Omental fat pad (tissue), 4 donors: ENCODE measurements around the gene C13orf46. TPM values are rescaled to one million over a fixed set of nuclear protein-coding genes. Genes with fewer than 3 reads are reported as not detected.
A peak's percentile ranks its signal among the peaks of the same experiment; 100 is the strongest.

Experiments used
- ATAC-seq: fragments of 150-250 bp; one replicate; pipeline ENCODE4 v1.9.1; 2016; ENCODE audit warnings: mild to moderate bottlenecking, moderate library complexity; ENCODE audit not compliant: low FRiP score
- DNase-seq: peaks from one replicate; pipeline ENCODE4 v3.0.0-alpha.2; 2019; ENCODE audit warnings: low spot score
- total RNA-seq, 4 donors: library from RNA; depleted of rRNA; stranded (reverse); fragments of >200 nt; gene quantifications; one replicate each; pipeline ENCODE4 v1.1.0, GENCODE V29; 2016
- TF ChIP-seq, protein P1 (sequence below), 3 donors: fragments of 450-650 bp; IDR thresholded peaks; one replicate each; pipeline ENCODE4 v1.5.1; 2016 to 2017; ENCODE audit warnings: antibody characterized with exemption in 3 of 3, mild to moderate bottlenecking in 3 of 3, moderate library complexity in 2 of 3

C13orf46 gene
- total RNA-seq, 4 donors from 2014 or later: 0.13 to 6.9 (median 1.6) TPM

DNA sequence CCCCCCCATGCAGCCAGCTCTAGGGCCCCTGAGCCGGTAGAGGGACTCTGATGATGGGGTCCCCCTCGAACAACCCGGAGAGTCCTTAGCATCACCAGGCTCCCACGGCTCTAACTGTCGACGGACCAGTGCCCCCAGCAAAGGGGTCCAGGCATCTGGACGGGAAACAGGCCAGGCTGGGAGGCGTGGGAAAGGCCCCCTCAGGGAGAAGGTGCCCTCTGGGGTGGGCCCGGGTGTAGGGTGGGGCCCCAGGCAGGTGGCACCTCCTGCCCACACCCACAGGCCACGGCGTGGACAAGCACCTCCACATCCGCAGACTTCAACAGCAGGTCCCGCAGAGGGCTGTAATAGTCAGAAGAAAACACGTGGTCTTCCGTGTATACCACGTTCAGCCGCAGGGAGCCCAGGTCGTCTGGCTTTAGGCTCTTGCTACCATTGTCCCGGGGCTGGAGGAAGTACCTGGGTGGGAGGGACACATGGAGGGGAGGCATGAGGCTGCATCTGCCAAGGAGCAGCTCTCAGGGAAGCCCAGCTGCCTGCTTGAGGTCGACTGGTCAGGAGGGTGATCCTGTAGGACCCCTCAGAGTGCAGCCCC lies 44.7 kb upstream of the C13orf46 start:
- ATAC-seq: no peak
- TF ChIP-seq, protein P1, sequence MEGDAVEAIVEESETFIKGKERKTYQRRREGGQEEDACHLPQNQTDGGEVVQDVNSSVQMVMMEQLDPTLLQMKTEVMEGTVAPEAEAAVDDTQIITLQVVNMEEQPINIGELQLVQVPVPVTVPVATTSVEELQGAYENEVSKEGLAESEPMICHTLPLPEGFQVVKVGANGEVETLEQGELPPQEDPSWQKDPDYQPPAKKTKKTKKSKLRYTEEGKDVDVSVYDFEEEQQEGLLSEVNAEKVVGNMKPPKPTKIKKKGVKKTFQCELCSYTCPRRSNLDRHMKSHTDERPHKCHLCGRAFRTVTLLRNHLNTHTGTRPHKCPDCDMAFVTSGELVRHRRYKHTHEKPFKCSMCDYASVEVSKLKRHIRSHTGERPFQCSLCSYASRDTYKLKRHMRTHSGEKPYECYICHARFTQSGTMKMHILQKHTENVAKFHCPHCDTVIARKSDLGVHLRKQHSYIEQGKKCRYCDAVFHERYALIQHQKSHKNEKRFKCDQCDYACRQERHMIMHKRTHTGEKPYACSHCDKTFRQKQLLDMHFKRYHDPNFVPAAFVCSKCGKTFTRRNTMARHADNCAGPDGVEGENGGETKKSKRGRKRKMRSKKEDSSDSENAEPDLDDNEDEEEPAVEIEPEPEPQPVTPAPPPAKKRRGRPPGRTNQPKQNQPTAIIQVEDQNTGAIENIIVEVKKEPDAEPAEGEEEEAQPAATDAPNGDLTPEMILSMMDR (IDR thresholded peaks at IDR 0.05): no peak
- no peak for DNase-seq

DNA sequence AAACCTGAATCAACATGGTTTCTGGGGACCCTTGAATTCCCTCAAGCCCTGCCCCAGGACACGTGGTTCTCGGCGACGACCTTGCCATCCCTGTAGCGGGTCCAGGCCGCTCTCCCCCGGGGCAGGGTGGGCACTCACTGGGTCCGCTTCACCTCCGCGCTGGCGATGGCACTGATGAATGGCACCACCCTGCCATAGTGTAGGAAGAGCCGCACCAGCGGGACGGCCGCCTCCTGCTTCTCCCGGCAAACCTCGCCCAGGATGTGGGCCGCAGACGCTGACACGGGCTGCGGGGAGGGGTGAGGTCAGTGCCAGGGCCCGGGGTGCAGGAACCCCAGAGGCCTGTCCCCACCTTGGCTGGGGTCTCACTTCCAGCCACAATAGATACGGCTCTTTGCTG lies 44.1 kb upstream of the C13orf46 start:
- ATAC-seq (no peak), DNase-seq (no peak)
- TF ChIP-seq, protein P1 (IDR thresholded peaks at IDR 0.05): no peak

DNA sequence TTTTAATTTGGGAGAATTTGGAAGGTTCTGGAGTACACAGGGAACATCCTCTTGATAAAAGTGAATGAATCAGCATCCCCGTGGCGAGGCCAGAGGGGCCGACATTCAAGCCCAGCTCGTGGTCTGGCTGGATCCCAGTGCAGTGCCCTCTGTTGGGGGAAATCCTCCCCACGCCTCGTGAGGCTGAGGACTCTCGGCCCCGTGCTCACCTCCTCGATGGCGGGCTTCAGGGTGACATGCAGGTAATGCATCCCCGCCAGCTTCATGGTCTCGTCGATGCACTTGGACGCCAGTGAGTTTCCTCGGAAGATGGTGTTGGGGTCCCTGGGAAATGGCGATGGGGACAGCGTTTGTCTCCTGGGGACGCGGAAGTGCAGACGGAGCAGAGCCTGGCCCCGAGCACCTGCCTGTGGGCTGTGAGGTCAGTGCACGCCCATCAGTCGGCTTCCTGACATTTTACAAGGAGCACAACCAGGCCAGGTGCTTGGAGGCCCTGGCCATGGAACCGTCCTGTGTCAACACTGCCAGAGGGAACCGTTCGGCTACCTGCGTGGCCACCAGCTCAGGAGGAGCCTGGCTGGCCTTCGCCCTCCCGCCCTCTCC lies 43.3 kb upstream of the C13orf46 start:
- no peak for ATAC-seq
- TF ChIP-seq, protein P1 (IDR thresholded peaks at IDR 0.05): no peak
- no peak for DNase-seq

DNA sequence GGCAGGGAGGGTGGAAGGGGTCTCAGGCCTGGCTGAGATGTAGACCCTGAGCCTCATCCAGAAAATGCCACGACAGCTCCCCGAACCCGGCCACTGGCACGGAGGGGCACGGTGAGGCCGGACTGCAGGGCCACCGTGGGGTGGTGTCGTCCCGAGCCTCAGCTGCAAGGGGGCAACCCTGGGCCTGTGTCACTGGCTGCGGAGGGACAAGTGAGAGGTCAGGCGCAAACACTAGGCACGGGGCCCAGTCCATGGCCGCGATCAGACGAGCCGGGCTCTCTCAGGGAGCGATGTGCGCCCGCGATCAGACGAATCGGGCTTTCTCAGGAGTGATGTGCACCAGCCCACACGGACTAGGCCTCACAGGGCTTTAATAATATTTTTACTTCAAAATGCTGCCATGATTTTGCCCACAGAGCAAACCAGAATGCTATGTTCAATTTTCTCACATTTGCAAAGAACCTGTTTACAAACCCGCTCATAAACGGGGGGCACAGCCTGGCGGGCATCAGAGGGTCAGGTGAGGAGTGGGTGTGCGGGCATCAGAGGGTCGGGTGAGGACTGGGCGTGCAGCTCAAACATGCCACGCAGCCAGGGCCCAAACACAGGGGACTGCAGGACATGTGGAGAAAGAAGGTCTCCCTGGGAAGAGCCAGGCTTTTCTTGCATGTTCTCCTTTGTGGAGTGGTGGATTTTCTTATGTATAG lies 42.6 kb upstream of the C13orf46 start:
- DNase-seq (no peak), ATAC-seq (no peak)
- TF ChIP-seq, protein P1 (IDR thresholded peaks at IDR 0.05): no peak

DNA sequence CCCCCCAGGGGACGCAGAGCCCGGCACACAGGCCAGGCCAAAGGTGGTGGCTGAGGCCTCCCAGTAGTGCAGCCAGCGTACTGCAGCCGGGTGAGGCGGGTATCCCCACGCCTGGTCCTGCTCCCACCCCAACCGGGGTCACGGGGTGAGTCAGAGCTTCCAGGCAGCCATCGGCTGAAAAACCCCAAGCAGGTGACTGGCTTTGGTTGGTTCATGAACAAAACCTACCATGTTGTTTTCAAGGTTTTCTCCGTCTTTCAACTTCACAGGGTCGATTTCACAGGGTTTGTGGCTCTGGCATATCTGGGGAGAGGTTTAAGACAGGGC lies 42.1 kb upstream of the C13orf46 start:
- no peak for DNase-seq
- TF ChIP-seq, protein P1 (IDR thresholded peaks at IDR 0.05): no peak
- peak; percentile 15 for ATAC-seq

DNA sequence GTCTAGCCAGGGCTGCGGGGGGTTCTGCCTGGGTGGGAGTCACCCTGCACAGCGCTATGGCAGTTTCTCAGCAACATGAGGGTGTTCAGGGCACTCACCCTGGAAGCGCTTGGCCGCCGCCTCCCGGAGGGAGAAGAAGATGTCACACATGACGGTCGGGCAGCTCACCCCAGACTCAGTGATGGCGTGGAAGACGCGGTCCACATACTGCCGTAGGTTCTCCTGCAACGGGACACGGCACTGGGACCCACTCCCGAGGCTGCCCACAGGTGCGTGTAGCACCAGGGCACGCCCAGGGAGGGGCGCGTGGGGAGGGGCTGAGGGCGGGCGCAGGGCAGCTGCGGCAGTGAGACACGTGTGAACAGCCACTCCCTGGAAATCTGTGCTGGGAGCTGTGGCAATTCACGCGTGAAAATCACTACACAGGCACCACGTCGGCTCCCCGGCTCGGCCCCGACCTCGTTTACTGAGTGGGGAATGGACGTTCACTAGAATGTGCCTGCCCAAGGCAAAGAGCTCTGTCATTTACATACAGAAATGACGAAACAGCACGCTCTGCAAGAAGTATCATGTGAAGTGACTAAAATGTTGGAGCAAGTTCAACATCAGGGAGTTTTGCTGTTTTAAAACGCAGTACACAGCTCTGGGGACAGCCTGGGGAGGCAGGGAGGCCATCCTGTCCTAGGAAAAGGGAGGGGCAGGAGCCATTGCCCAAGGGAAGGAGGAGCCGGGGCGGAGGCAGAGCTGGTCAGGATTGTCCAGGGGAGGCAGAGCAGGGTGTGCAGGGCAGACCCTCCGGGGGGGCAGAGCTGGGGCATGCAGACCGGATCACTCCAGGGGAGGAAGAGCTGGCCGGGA lies 41.5 kb upstream of the C13orf46 start:
- peak; percentile 40 for ATAC-seq
- DNase-seq: no peak
- TF ChIP-seq, protein P1 (IDR thresholded peaks at IDR 0.05): no peak
